ENCODE results near the gene ECM2.

DNA sequence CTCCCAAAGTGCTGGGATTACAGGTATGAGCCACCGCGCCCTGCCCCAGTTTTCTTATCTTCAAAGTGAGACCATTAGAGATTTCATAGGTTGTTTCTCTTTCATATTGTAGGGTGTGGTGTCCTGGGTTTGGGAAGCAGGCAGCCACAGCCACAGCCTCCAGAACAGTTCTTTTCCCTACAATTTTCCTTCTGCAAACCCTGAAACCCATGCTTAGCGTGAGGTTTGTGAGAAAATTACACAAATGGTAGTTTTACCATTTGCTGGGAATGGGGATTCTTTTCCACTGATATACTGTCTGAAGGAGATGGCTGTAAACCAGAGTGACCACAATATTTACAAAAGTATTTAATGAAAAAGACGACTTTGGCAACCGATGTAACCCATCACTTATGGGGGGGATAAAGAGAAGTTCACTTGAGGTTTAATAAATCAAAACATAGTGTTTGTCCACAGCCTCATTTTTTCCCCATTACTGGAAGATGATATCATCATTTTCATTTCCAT, 26.7 kb upstream of the ECM2 start:
- TF ChIP-seq, protein P1, sequence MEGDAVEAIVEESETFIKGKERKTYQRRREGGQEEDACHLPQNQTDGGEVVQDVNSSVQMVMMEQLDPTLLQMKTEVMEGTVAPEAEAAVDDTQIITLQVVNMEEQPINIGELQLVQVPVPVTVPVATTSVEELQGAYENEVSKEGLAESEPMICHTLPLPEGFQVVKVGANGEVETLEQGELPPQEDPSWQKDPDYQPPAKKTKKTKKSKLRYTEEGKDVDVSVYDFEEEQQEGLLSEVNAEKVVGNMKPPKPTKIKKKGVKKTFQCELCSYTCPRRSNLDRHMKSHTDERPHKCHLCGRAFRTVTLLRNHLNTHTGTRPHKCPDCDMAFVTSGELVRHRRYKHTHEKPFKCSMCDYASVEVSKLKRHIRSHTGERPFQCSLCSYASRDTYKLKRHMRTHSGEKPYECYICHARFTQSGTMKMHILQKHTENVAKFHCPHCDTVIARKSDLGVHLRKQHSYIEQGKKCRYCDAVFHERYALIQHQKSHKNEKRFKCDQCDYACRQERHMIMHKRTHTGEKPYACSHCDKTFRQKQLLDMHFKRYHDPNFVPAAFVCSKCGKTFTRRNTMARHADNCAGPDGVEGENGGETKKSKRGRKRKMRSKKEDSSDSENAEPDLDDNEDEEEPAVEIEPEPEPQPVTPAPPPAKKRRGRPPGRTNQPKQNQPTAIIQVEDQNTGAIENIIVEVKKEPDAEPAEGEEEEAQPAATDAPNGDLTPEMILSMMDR (IDR thresholded peaks at IDR 0.05), result no peak
- TF ChIP-seq EP300 (IDR thresholded peaks at IDR 0.05) (no peak), POLR2A (IDR thresholded peaks at IDR 0.05) (no peak), POLR2AphosphoS5 (IDR thresholded peaks at IDR 0.05) (no peak)
